ENCODE results near the gene NEK10.

NEK10 gene

DNA sequence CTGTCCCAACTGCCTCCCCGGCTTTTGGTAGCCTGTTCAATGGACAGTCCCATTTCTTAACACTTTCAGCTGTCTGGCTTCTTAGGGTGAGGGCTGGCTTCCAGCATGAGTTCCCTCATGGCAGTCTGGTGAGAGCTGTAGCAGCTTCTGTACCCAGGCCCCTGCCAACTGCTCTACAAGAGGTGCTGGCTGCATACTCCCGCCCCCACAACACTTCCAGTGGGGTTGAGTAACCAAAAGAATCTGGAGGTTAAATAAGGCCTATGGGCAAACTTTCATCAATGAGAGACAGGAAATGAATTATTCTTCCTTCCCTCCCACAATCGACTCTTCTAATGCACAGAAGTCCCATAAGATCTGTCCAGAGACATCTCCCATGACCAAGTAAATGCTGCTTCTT, 145.0 kb downstream of the NEK10 start:
- DNase-seq = no peak

DNA sequence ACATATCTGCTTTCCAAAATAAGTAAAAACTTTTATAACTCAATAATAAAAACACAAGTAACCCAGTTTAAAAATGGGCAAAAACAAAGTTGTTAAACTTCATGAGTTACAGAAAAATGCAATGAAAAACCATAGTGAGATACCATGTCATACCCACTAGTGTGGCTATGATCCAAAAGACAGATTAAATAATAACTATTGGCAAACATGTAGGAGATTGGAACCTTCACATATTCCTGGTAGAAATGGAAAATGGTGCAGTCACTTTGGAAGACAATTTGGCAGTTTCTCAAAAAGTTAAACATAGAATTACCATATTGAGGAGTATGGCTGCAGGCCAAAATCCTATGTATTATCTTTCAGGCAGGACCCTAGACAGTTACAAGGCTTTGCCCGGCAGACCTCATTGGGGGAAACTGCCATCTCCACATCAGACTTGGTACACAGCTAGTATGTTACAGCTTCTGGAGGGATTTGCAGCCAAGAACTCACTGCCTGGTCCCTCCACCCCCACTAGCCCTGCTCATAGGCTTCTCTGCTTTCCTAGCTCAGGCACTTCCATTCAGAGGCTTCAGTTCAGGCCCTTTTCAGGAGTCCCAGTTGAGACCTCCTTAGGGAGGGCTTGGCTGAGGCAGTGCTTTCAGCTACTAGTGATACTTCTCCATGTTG, 147.8 kb downstream of the NEK10 start:
- no peak for DNase-seq

DNA sequence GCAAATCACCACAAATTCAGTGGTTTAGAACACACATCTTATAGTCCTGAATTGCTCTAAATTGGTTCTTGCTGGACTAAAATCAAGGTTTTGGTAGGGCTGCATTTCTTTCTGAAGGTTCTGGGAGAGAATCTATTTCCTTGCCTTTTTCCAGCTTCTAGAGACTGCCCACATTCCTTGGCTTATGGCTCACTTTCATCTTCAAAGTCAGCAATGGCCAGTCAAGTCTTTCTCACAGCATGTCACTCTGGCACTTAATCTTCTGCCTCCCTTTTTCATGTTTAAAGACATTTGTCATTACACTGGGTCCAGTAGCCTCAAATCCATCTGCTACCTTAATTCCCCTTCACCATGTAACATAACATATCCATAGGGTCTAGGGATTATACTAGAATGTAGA, 149.0 kb downstream of the NEK10 start:
- DNase-seq = no peak

DNA sequence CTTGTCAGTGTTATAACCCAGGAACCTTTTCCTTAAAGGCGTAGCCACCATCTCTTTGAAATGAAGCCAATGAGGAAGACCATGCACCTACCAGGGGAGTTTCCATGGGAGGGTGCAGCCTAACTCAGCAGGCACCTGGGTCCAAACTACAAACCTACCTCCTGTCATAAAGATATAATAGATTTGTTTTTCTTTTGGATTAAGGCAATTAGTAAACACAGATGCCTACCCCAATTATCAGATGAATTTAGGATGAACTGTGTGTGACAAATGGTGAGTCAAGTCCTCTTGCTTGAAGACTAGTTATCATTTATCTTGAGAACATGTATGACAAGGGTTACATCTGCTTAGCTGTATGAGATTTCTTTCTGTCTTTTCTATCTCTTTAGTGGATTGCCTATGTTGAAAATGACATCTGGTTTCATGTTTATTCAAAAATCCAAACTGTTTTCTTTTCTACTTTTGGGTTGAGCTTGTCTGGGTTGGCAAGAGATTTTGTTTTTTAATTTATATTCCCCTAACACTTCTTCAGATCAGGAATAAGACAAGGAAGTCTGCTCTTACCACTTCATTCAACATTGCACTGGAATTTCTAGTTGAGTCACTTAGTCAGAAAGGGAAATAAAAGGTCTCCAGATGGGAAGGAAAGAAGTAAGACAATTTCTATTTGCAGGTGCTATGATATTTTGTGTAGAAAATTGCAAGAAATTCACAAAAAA, 149.9 kb downstream of the NEK10 start:
- DNase-seq = no peak

DNA sequence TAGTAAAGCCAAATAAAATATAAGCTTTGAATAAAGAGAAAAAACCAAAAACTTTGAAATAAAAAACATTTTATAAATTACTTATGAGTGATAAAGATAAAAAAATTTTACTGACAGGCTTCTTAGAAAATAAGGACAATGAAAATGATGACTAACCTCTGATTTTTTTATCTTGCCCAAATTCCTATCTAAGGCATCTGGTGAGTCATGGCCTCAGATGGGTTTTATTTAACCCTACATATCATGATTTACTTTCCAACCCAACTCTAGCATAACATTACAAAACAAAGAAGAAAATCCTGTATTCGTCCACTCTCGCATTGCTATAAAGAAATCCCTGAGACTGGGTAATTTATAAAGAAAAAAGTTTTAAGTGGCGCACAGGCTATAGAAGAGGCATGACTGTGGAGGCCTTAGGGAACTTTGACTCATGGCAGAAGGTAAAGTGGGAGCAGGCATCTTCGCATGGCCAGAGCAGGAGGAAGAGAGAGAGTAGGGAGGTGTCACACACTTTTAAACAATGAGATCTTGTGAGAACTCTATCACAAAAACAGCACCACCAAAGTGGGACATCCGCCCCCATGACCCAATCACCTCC, 152.1 kb downstream of the NEK10 start:
- no peak for DNase-seq

DNA sequence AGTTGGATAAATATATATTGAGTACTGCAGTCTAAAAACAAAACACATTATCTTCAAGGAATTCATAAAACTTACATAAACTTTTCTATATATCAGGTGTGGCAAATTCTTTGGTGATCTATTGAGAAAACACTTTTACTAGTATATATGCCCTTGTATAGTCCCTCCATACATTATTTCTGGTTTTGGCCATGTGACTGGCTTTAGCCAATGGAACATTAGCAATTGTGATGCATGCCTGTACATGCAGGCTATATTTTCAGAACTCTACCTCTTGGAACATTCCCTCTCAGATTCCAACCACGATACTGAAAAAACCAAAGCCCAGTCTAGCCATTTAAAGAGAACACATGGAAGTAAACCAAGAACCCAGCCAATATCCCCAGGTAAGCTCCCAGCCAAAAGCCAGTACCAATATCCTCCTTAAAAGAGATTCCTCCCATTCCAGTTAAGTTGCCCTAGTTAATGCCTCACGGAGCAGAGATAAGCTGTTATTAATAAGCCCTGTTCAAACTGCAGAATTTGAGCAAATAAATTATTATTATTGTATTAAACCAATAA, 152.8 kb downstream of the NEK10 start:
- DNase-seq = no peak

DNA sequence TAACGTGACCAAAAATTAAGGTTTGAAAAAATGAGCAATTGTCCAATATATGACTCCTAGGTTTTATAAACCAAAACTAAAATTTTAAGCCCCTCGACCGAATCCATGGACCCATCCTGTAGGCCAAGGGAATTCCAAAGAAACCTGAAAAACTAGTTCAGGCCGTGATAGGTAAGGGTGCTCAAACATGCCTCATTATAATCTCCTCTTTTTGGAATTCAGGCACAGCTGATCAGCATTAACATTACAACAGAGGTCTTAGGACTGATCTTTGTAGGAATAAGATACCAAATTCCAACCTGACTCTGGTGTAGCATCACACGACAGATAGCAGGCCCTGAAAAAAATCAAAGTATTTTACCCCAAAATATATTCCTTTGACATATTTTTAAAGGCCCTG, 155.7 kb downstream of the NEK10 start:
- DNase-seq = no peak

DNA sequence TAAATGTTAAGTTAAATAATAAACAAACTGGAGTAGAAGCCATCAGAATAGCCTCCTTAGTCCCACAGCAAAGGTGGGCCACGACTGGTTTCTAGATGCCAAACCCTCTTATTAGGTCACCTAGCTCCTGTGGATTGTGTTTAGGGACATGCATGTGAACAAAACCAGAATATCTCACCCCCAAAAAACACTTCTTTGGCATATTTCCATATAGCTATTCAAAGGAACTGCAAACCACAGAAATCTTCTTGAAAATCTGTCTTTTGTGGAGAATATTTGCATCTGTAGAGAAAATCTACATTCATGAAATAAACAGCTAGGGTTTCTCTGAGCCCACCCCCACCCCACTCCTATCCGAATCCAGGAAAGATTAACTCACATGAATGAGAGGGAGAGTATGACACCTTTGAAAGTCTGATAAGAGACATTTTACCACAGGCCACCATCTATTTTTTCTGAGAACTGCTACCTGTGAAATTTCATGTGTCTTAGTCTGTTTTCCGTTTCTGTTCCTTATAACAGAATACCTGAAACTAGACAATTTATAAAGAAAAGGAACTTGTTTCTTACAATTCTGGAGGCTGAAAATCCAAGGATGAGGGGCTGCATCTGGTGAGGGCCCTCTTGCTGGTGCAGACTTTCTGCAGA, 159.4 kb downstream of the NEK10 start:
- no peak for DNase-seq

DNA sequence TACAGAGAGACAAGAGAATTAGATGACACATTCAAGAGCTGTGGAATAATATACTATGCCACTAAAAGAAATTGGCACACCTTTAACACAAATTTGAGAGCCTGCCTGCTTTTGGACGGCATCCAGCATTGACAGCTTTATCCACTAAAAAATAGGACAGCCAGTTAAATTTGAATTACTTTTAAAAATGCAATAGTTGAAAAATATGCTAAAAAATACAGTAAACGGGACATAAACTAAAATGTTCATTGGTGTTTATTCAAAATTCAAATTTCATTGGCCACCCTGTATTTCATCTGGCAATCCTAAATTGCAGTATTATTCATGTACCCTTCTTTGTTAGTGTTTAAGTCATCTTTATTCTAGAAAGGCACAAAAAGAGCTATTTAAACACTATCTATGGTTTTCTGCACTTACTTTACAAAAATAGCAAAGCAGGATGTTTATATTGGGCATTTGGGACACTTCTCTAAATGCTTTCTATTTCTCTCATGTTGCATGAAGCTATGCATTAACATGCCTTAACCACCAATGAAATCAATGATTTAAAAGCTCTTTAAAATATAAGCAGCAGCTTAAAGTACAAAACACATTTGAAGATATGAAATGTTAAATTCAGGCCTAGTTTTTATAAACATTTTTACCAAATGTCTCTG, 160.1 kb downstream of the NEK10 start:
- DNase-seq = no peak

DNA sequence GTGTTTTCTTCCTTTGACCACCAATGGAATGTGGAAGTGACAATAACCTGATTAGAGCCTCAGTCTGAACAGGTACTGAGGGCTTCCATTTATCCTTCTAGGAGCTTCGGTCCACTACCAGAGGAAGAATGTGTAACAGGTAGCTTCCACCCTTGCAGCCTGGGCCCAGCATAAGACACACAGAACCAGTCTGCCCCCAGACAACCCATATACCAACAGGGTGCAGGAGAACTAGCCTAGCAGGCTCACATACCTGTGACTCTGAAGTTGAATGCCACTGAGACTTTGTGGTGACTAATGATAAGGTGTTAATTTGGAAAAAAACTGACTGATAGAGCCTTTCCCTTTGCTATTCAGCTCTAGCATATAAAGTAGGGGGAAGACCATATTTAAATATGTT, 166.2 kb downstream of the NEK10 start:
- DNase-seq = no peak

DNA sequence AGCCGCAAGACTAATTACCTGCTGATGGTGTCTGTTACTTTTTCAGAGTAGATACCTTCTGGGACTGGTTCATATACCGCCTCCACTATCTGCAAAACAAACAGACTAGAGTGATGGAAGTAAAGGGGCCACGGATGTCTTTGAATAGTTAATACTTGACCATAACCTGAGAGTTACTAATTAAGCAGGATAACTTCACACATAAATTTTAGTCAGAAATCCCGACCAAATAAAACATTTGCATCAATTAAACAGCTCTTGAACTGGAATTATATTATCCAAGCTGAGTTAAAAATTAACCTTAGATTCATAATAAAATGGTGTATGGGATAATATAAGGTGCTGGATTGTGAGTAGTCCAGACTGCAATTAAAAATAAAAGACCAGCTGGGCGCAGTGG, 167.7 kb downstream of the NEK10 start:
- no peak for DNase-seq

DNA sequence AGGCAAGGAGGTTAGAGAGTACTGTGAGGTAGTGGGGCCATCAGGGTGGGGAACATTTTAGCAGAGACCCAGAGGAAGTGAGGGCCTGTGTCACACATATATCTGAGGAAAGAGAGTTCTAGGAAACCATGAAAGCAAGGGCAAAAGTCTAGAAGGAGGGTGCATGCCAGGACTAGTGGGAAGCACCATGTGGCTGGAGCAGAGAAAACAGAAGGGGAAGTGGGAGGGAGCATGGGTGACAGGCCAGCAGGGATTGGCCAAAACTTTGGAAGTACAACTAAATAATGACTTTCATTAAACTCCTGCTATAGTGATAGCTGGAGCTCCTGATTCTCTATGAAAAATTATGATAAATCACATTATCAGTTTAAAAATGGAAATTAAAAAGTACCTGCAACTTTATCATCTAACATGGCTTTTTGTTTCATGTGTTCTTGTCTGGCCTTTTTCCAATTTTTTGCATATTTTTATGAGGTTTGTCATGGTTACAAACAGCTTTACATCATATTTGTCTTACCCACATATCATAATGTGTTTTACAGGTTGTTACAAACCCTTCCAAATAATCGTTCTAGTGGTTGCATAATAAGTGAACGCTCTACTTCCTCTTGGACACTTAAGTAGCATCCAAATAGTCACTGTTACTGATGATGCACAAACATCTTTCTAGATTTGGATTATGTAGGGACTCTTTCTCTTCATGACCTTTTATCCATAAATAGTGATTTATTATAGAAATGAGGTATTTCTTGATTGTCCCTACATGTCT, 168.3 kb downstream of the NEK10 start:
- DNase-seq = no peak

DNA sequence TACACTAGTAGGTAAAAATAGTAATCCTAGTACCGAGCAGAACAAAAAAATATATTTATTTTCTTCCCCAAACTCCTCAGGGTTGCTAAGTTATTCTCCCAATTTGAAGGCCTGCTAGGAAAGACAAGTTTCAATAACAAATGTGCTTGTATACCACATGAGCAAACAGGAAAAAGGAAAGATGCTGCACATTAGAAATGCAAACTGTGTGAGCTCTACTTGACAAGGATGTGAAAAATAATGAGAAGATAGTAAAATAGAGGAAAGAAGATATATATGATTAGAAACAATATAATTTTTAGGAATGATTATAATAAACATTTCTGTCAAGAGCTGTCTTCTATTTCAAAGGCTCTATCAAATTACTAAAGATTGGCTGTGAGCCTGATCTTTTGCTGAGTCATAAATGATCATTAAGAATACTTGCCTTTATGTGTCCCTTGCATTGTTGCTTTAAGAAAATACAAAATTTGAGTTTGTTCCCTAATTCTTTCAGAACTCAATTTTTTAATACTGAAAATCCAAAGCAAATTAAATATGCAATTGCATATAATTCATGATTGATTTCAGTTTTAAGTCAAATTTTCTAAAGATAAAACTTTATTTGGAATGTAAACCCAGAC, 174.2 kb downstream of the NEK10 start:
- DNase-seq = no peak

DNA sequence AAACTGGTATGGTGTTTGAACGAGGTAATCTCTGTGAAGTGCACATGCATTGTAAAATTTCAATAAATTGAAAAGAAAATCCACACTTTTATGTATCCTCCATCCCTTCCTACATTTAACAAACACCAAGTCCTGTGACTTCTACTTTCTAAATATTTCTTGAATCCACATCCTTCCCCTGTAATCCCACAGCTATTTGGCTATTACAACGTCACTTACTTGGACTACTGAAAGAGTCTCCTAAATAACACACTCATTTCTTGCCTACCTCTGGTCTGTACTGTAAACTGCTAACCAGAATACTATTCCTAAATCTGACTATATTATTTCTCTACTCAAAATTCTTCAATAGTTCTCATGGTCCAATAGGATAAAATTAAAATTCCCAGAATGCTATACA, 176.1 kb downstream of the NEK10 start:
- no peak for DNase-seq

DNA sequence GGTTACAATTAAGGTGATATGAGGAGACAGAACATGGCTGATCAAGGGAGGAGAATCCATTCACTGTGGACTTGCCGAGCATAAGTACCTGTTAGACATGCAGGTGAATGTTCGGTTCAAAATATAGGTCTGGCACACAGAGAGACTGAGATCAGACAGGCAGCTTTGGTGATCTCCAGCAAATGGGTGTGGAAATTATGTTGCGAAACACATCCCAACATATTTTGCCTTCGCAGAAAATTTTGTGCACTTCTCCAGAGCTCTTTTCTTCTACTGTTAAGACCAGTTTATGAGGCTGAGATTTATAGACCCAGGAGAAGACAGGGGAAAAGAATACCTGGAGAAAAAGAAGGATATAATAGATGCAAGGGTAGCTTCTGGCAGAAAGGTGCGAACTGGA, 183.2 kb downstream of the NEK10 start:
- no peak for DNase-seq

DNA sequence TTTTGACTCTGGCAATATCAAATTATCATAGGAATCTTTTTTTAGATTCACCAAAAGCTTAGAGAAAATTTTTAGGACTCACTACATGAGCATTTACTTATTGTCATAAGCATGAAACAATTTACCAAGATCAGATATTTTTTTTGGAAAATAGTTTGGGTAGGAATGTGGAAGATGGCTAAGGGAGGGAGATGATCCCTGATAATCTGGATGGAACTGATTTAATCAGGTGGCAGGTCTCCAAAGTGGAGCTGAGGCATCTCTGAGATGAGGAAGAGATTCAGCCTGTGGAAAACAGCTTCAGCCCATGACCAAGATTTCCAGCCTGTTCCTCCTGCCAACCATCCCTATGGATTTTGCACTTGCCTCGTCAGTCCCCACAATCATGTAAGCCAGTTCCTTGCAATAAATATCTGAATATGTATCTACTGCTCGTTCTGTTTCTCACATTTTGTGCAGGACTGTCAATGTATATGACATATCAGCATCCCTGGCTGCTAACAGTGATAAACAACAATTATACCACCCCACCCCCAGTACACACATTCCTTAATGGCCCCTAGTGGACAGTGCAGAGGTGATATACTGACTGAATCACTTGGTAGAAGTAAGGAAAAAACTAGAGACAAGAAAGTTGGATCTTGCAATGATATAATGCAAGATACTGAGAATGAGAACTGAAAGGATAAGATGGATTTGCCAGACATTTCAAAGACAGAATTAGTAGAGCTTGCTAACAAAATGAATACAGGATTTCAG, 183.8 kb downstream of the NEK10 start:
- DNase-seq = no peak

DNA sequence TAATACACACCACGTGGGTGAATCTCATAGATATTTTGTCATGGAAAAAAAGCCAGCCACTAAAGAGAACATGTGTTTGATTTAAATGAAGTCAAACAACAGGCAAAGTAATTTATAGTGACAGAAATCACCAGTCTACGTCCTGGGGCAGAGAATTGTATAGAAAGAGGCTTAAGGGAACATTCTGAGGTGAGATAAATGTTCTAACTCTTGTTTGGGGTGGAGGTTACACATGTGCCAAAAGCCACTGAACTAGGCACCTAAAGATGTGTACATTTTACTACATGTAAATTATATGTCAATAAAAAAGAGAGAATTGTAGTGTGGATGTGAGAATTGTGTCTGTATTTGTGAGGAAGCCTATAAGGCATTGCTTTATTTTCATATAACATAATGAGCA, 184.9 kb downstream of the NEK10 start:
- no peak for DNase-seq

DNA sequence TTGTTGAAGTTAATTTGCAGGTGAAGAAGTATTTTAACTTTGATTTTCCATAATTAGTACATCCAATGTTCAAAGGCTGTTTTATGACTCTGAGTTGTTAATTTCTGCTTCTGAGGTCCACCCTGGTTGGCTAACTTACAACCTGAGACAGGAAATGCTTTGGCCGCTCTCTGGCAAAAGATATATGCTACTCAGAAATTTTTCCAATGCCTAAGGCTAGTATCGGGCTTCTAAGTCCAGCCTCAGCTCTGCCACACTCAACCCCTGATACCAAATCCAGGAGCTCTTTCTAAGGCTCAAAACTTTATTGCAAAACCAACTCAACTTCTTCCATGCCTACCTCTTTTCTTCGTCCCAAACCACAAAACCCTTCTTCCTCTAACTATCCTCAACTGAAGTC, 192.9 kb downstream of the NEK10 start:
- no peak for DNase-seq

DNA sequence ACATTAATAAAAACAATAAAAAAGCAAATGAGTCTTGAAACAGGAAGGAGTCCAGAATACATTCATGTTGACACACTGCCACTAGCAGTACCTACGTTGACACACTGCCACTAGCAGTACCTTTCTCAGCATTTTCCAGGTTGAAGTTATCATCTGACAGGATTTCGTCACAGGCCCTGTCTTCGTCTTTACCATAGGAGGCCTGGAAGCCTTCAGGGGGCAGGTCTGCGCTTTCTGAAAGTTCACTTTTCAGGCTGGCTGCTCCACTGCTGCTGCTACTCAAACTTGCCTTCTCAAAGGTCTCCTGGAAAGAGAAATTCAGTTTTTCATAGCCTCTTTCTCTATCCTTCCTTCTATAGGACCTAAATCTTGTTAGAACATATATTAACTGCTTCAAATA, 194.7 kb downstream of the NEK10 start:
- no peak for DNase-seq

DNA sequence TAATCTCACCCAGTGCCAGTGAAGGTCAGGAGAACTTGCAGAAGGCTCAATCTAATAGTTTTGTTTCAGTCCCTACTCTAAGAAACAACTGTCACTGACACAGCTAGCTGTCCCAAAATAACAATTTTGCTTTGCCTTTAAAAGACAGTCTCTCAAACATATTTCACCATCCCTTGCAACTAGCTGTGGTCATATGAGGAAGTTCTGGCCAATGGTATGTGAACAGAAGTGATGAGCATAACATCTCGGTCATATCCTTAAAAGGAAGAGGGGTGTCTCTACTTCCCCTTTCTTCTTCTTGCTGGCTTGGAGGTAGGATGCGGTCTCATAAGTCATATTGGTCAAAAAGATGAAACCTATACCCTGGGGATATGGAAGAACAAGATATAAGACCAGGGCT, 198.1 kb downstream of the NEK10 start:
- no peak for DNase-seq

DNA sequence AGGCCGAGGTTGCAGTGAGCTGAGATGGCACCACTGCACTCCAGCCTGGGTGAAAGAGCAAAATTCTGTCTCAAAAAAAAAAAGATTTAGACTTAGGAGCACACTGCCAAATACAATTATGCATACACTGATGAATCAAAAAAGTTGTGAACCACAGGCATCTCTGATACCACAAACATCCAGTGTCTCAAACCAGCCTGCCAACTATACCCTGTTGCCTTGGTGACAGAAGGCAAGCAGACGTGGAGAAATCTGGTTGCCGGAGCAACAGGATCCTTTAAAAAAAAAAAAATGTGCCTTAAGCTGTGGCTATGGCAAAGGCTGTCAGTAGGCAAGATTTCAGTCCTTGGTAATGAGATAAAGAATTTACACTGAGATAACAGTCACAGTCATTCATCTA, 202.3 kb downstream of the NEK10 start:
- no peak for DNase-seq

Measured in activated gamma-delta T cell treated with Interleukin-2 at 50 U/mL for 16 hours (primary cell).